ENCODE measurements around the gene ZNF471. TPM values are rescaled to one million over a fixed set of nuclear protein-coding genes. Genes with fewer than 3 reads are reported as not detected.

The ZNF471 gene
- polyA plus RNA-seq, 1 donor from 2014 or later: 30.0 TPM

DNA sequence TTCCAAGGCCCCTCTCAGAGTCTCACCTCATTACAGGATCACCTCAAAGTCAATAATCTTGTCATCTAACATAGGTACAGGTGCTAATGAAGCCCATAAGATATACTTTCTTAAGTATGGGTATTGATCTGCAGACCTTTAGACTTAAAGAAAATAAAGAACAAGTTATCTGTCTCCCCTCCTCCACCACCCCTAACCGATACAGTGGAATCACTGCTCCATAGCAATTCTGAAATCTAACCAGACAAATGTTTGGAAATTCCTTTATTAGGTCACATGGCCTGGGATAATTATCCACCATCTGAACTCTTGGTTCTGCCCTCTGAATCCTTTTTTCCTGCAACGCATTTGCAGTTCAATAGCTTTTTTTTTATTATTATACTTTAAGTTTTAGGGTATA is 55.1 kb downstream of the ZNF471 start:
- Histone ChIP-seq H3K9ac (ENCODE audit: low read length) (no peak overlapping the region), H3K27ac (ENCODE audit: low read length) (no peak overlapping the region), H3K27me3 (ENCODE audit: insufficient read depth, low read depth, low read length) (no peaks in the 10 kb centered on the region), H4K20me1 (ENCODE audit: insufficient read depth) (no peaks in the 10 kb centered on the region), H3K4me3 (ENCODE audit: low read length) (no peak overlapping the region), H2AFZ (ENCODE audit: low read depth, low read length) (no peak overlapping the region), H3K4me2 (ENCODE audit: low read length) (no peak overlapping the region), H3F3A (ENCODE audit: insufficient read depth, low read length, poor library complexity, severe bottlenecking) (no peaks in the 10 kb centered on the region), H3K36me3 (ENCODE audit: insufficient read depth, low read length) (peaks cover 7% of the 10 kb centered on the region), H3K9me2 (ENCODE audit: insufficient read depth, low read length) (no peaks in the 10 kb centered on the region), H3K9me3 (ENCODE audit: low read length) (peaks cover 15% of the 10 kb centered on the region), H3K79me2 (replicated peaks; ENCODE audit: insufficient read depth, low read length) (peaks cover 5% of the 10 kb centered on the region)
- TF ChIP-seq TAF1 (IDR thresholded peaks at IDR 0.05; ENCODE audit: low read depth) (no peak), EZH2 (IDR thresholded peaks at IDR 0.05; ENCODE audit: borderline replicate concordance, insufficient read depth, low read length, poor library complexity, severe bottlenecking) (no peak), RAD21 (conservative IDR thresholded peaks at IDR 0.05) (no peak), SMC3 (conservative IDR thresholded peaks at IDR 0.05; ENCODE audit: poor library complexity) (no peak), MXI1 (conservative IDR thresholded peaks at IDR 0.05; ENCODE audit: poor library complexity, severe bottlenecking) (no peak), EP300 (conservative IDR thresholded peaks at IDR 0.05; ENCODE audit: poor library complexity, severe bottlenecking) (no peak), POLR2AphosphoS5 (IDR thresholded peaks at IDR 0.05) (no peak)
- TF ChIP-seq, protein P1, sequence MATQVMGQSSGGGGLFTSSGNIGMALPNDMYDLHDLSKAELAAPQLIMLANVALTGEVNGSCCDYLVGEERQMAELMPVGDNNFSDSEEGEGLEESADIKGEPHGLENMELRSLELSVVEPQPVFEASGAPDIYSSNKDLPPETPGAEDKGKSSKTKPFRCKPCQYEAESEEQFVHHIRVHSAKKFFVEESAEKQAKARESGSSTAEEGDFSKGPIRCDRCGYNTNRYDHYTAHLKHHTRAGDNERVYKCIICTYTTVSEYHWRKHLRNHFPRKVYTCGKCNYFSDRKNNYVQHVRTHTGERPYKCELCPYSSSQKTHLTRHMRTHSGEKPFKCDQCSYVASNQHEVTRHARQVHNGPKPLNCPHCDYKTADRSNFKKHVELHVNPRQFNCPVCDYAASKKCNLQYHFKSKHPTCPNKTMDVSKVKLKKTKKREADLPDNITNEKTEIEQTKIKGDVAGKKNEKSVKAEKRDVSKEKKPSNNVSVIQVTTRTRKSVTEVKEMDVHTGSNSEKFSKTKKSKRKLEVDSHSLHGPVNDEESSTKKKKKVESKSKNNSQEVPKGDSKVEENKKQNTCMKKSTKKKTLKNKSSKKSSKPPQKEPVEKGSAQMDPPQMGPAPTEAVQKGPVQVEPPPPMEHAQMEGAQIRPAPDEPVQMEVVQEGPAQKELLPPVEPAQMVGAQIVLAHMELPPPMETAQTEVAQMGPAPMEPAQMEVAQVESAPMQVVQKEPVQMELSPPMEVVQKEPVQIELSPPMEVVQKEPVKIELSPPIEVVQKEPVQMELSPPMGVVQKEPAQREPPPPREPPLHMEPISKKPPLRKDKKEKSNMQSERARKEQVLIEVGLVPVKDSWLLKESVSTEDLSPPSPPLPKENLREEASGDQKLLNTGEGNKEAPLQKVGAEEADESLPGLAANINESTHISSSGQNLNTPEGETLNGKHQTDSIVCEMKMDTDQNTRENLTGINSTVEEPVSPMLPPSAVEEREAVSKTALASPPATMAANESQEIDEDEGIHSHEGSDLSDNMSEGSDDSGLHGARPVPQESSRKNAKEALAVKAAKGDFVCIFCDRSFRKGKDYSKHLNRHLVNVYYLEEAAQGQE (IDR thresholded peaks at IDR 0.05; ENCODE audit: borderline replicate concordance): no peak
- TF ChIP-seq, protein P2, sequence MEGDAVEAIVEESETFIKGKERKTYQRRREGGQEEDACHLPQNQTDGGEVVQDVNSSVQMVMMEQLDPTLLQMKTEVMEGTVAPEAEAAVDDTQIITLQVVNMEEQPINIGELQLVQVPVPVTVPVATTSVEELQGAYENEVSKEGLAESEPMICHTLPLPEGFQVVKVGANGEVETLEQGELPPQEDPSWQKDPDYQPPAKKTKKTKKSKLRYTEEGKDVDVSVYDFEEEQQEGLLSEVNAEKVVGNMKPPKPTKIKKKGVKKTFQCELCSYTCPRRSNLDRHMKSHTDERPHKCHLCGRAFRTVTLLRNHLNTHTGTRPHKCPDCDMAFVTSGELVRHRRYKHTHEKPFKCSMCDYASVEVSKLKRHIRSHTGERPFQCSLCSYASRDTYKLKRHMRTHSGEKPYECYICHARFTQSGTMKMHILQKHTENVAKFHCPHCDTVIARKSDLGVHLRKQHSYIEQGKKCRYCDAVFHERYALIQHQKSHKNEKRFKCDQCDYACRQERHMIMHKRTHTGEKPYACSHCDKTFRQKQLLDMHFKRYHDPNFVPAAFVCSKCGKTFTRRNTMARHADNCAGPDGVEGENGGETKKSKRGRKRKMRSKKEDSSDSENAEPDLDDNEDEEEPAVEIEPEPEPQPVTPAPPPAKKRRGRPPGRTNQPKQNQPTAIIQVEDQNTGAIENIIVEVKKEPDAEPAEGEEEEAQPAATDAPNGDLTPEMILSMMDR (IDR thresholded peaks at IDR 0.05; ENCODE audit: poor library complexity, severe bottlenecking): no peak

DNA sequence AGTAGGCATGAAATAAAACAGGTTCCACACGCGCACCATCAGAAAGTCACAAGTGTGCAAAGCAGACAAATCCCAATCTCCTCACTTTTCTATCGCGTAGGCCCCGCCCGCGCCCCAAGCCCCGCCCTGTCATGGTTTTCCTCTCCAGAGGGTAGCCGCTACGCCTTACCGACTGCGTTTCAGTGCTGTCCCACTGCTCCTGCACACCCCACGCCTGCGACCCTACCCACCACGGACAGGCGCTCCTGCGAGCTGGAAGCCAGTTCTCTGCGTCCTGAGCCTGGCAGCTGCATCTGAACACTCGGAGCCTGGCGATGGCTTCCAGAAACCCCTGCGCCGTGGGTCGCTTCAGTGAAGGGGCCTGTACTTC is 59.2 kb downstream of the ZNF471 start:
- H3K27me3 ChIP-seq (ENCODE audit: insufficient read depth, low read depth, low read length): no peaks in the 10 kb centered on the region
- H3F3A ChIP-seq (ENCODE audit: insufficient read depth, low read length, poor library complexity, severe bottlenecking): no peaks in the 10 kb centered on the region
- H2AFZ ChIP-seq (ENCODE audit: low read depth, low read length): peak overlapping the region; percentile 100
- peaks cover 5% of the 10 kb centered on the region for H3K79me2 ChIP-seq (replicated peaks; ENCODE audit: insufficient read depth, low read length)
- no peaks in the 10 kb centered on the region for H4K20me1 ChIP-seq (ENCODE audit: insufficient read depth)
- H3K9me2 ChIP-seq (ENCODE audit: insufficient read depth, low read length): no peaks in the 10 kb centered on the region
- peaks cover 21% of the 10 kb centered on the region for H3K9me3 ChIP-seq (ENCODE audit: low read length)
- peak overlapping the region; percentile 41 for H3K4me2 ChIP-seq (ENCODE audit: low read length)
- H3K27ac ChIP-seq (ENCODE audit: low read length): peak overlapping the region; percentile 87
- H3K36me3 ChIP-seq (ENCODE audit: insufficient read depth, low read length): peaks cover 27% of the 10 kb centered on the region
- peak overlapping the region; percentile 95 for H3K4me3 ChIP-seq (ENCODE audit: low read length)
- peak overlapping the region; percentile 93 for H3K9ac ChIP-seq (ENCODE audit: low read length)
- TF ChIP-seq SMC3 (conservative IDR thresholded peaks at IDR 0.05; ENCODE audit: poor library complexity) (peak; percentile 33), EZH2 (IDR thresholded peaks at IDR 0.05; ENCODE audit: borderline replicate concordance, insufficient read depth, low read length, poor library complexity, severe bottlenecking) (no peak), EP300 (conservative IDR thresholded peaks at IDR 0.05; ENCODE audit: poor library complexity, severe bottlenecking) (no peak)
